Measurements from ENCODE around the gene CCDC149.

- TF ChIP-seq CTCF (IDR thresholded peaks at IDR 0.05; ENCODE audit: low read length), result no peak
- TF ChIP-seq EZH2 (optimal IDR thresholded peaks at IDR 0.05; ENCODE audit: low read depth, low read length), result no peak
- no peak for TF ChIP-seq EZH2phosphoT487 (IDR thresholded peaks at IDR 0.05; ENCODE audit: low read length)
Observed at GRCh38 chr4:24842356-24842755, 70.5 kb downstream of the CCDC149 start.
